GM18511 (cell line): ENCODE results near the gene BAG3.

ENCODE experiments used
- ATAC-seq: cut with Tn5 transposase; IDR thresholded peaks from one replicate; pipeline ENCODE4 v1.9.1; 2021; ENCODE audit warnings: mild to moderate bottlenecking, moderate library complexity; ENCODE audit not compliant: unreplicated experiment

The BAG3 gene

GRCh38 chr10:119665901-119666708 is 14.9 kb downstream of the BAG3 start:
- ATAC-seq, result no peak

- ATAC-seq, result no peak
Measured at GRCh38 chr10:119666709-119667004, 15.5 kb downstream of the BAG3 start.

GRCh38 chr10:119667562-119668328 is 16.6 kb downstream of the BAG3 start:
- no peak for ATAC-seq

GRCh38 chr10:119668461-119668860 is 17.3 kb downstream of the BAG3 start:
- ATAC-seq, result no peak

GRCh38 chr10:119669331-119669730 is 18.2 kb downstream of the BAG3 start:
- ATAC-seq, result no peak

- no peak for ATAC-seq
Measured at GRCh38 chr10:119669975-119670640, 18.9 kb downstream of the BAG3 start.

- no peak for ATAC-seq
Measured at GRCh38 chr10:119670717-119671116, 19.5 kb downstream of the BAG3 start.

- no peak for ATAC-seq
Measured at GRCh38 chr10:119671381-119671780, 20.2 kb downstream of the BAG3 start.

GRCh38 chr10:119672291-119672690 is 21.1 kb downstream of the BAG3 start:
- ATAC-seq, result no peak

- ATAC-seq, result no peak
Measured at GRCh38 chr10:119673271-119673670, 22.1 kb downstream of the BAG3 start.

GRCh38 chr10:119675483-119676170 is 24.4 kb downstream of the BAG3 start:
- no peak for ATAC-seq

- no peak for ATAC-seq
Measured at GRCh38 chr10:119677126-119677525, 25.9 kb downstream of the BAG3 start.

- ATAC-seq, result no peak
Measured at GRCh38 chr10:119677904-119678755, 26.9 kb downstream of the BAG3 start.

- no peak for ATAC-seq
Measured at GRCh38 chr10:119679480-119679829, 28.3 kb downstream of the BAG3 start.

GRCh38 chr10:119680050-119680449 is 28.9 kb downstream of the BAG3 start:
- no peak for ATAC-seq

GRCh38 chr10:119680650-119681081 is 29.5 kb downstream of the BAG3 start:
- no peak for ATAC-seq

GRCh38 chr10:119686465-119687191 is 35.4 kb downstream of the BAG3 start:
- ATAC-seq, result peak; percentile 77

GRCh38 chr10:119687192-119688032 is 36.2 kb downstream of the BAG3 start:
- no peak for ATAC-seq

GRCh38 chr10:119688033-119688508 is 36.9 kb downstream of the BAG3 start:
- no peak for ATAC-seq
